GM19193 (cell line): ENCODE data around the gene PRKCE.

ENCODE experiments used
- POLR2A ChIP-seq: IDR thresholded peaks from 4 replicates; pipeline ENCODE4 v1.6.1; 2011; ENCODE audit not compliant: insufficient read depth, insufficient read length; ENCODE audit errors: extremely low read depth

PRKCE gene

GRCh38 chr2:45623098-45623497 is 28.4 kb upstream of the PRKCE start:
- TF ChIP-seq POLR2A = no peak

- no peak for TF ChIP-seq POLR2A
Observed at GRCh38 chr2:45625824-45626223, 25.7 kb upstream of the PRKCE start.

GRCh38 chr2:45626387-45627221 is 24.9 kb upstream of the PRKCE start:
- TF ChIP-seq POLR2A = no peak

- TF ChIP-seq POLR2A = no peak
Observed at GRCh38 chr2:45627911-45628310, 23.6 kb upstream of the PRKCE start.

GRCh38 chr2:45629971-45630370 is 21.5 kb upstream of the PRKCE start:
- no peak for TF ChIP-seq POLR2A

GRCh38 chr2:45631319-45631718 is 20.2 kb upstream of the PRKCE start:
- TF ChIP-seq POLR2A = no peak

GRCh38 chr2:45631955-45632354 is 19.5 kb upstream of the PRKCE start:
- no peak for TF ChIP-seq POLR2A

GRCh38 chr2:45634223-45634622 is 17.3 kb upstream of the PRKCE start:
- TF ChIP-seq POLR2A = no peak

GRCh38 chr2:45636008-45636407 is 15.5 kb upstream of the PRKCE start:
- TF ChIP-seq POLR2A = no peak

- TF ChIP-seq POLR2A = no peak
Observed at GRCh38 chr2:45637440-45637839, 14.0 kb upstream of the PRKCE start.

GRCh38 chr2:45640576-45640975 is 10.9 kb upstream of the PRKCE start:
- TF ChIP-seq POLR2A = no peak

GRCh38 chr2:45643095-45643494 is 8.4 kb upstream of the PRKCE start:
- TF ChIP-seq POLR2A = no peak

GRCh38 chr2:45643543-45644542 is 7.6 kb upstream of the PRKCE start:
- TF ChIP-seq POLR2A = no peak

- no peak for TF ChIP-seq POLR2A
Observed at GRCh38 chr2:45646289-45646688, 5.2 kb upstream of the PRKCE start.

GRCh38 chr2:45647356-45647755 is 4.1 kb upstream of the PRKCE start:
- no peak for TF ChIP-seq POLR2A
